Measurements from ENCODE around the gene APBA3. TPM values are rescaled to one million over a fixed set of nuclear protein-coding genes. Genes with fewer than 3 reads are reported as not detected.

APBA3 gene
- total RNA-seq, 2 experiments from 2014 or later: 45.8 to 50.0 TPM

DNA sequence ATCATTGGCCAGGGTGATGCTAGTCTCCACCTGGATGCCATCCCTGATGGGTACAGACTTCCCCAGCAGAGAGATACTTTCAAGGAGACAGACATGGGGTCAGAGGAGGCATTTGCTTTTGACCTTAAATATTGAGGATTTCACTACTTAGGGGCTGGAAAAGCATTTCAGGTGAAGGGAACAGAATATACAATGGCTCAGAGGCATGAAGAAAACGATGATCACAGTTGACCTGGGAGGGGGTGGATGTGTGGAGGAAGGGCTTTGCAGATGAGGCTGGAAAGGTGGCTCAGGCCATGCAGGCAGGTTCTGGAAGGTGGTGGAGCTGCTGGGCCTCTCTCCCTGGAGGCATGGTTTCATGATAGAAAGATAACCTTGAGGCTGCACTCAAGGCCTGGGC, 20.8 kb upstream of the APBA3 start:
- Histone ChIP-seq H3K36me3 (ENCODE audit: insufficient read depth, low read length) (peaks cover 4% of the 10 kb centered on the region), H3K4me1 (ENCODE audit: insufficient read depth, low read length) (peaks cover 18% of the 10 kb centered on the region), H3K4me3 (ENCODE audit: low read length) (no peak overlapping the region), H3K27me3 (ENCODE audit: control insufficient read depth in 1 of 2, insufficient read depth in 2 of 2, low read length in 2 of 2) (no peaks in the 10 kb centered on the region), H3K9me3 (ENCODE audit: control insufficient read depth in 1 of 2, insufficient read depth in 1 of 2, low read length in 2 of 2) (peaks cover 17 to 41% of the 10 kb centered on the region in 2 experiments), H3K27ac (ENCODE audit: low read depth in 1 of 2, low read length in 2 of 2) (no peak overlapping the region)
- ChIA-PET CTCF (no interaction called here), POLR2A (interaction anchor here (1.6 kb wide), 1 partner anchor 19 kb away, joined by 4 read pairs; the partner anchor contains the start of gene MRPL54)
- H3K4me3 Mint-ChIP-seq: peak overlapping the region; percentile 73
- no peak overlapping the region for H3K27ac Mint-ChIP-seq
- no peaks in the 10 kb centered on the region for H3K27me3 Mint-ChIP-seq
- peaks cover 4% of the 10 kb centered on the region for H3K9me3 Mint-ChIP-seq
- TF ChIP-seq, protein P1, sequence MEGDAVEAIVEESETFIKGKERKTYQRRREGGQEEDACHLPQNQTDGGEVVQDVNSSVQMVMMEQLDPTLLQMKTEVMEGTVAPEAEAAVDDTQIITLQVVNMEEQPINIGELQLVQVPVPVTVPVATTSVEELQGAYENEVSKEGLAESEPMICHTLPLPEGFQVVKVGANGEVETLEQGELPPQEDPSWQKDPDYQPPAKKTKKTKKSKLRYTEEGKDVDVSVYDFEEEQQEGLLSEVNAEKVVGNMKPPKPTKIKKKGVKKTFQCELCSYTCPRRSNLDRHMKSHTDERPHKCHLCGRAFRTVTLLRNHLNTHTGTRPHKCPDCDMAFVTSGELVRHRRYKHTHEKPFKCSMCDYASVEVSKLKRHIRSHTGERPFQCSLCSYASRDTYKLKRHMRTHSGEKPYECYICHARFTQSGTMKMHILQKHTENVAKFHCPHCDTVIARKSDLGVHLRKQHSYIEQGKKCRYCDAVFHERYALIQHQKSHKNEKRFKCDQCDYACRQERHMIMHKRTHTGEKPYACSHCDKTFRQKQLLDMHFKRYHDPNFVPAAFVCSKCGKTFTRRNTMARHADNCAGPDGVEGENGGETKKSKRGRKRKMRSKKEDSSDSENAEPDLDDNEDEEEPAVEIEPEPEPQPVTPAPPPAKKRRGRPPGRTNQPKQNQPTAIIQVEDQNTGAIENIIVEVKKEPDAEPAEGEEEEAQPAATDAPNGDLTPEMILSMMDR (IDR thresholded peaks at IDR 0.05): no peak
- peaks cover 8% of the 10 kb centered on the region for H3K4me1 Mint-ChIP-seq (ENCODE audit: low read depth)
- ATAC-seq (ENCODE audit: poor library complexity): no peak
- peaks cover 19% of the 10 kb centered on the region for H3K36me3 Mint-ChIP-seq (ENCODE audit: low read depth)
- no peak for DNase-seq
- intact Hi-C loops (cut with DNase I, micrococcal nuclease): loop anchor here in 1 of 2 experiments (5.0 kb wide), 1 partner anchor 40 kb away; no protein-coding TSS in a partner anchor

DNA sequence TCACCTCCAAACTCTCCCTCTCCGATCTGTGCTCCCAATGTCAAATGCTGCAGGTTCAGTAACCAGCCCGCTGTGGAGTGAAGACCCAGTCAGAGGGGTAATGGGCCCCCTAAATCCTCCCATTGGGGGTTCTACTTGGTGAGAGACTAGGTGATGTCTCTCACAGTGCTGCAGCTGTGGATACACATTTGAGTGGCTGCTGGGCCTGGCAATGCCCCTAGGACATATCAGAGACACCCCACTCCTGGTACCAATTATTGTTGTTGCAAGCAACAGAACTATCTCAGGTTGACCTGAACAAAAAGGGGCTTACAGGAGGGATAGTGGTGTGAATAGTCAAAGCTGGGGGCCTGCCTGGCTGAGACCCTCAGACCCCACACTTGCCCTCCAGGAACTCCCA, 20.1 kb upstream of the APBA3 start:
- Histone ChIP-seq H3K4me3 (ENCODE audit: low read length) (no peak overlapping the region), H3K4me1 (ENCODE audit: insufficient read depth, low read length) (peaks cover 16% of the 10 kb centered on the region), H3K27ac (ENCODE audit: low read depth in 1 of 2, low read length in 2 of 2) (no peak overlapping the region), H3K27me3 (ENCODE audit: control insufficient read depth in 1 of 2, insufficient read depth in 2 of 2, low read length in 2 of 2) (no peaks in the 10 kb centered on the region), H3K36me3 (ENCODE audit: insufficient read depth, low read length) (peaks cover 4% of the 10 kb centered on the region), H3K9me3 (ENCODE audit: control insufficient read depth in 1 of 2, insufficient read depth in 1 of 2, low read length in 2 of 2) (peaks cover 17 to 41% of the 10 kb centered on the region in 2 experiments)
- Mint-ChIP-seq H3K36me3 (ENCODE audit: low read depth) (peaks cover 19% of the 10 kb centered on the region), H3K27ac (no peak overlapping the region), H3K4me3 (no peak overlapping the region), H3K9me3 (peaks cover 4% of the 10 kb centered on the region), H3K4me1 (ENCODE audit: low read depth) (peaks cover 8% of the 10 kb centered on the region), H3K27me3 (no peaks in the 10 kb centered on the region)
- ChIA-PET POLR2A (interaction anchor here (2.4 kb wide), 1 partner anchor 19 kb away, joined by 11 read pairs; the partner anchor contains the start of gene MRPL54), CTCF (no interaction called here)
- TF ChIP-seq, protein P1 (IDR thresholded peaks at IDR 0.05): no peak
- intact Hi-C loops (cut with DNase I, micrococcal nuclease): loop anchor here in 1 of 2 experiments (5.0 kb wide), 1 partner anchor 41 kb away; no protein-coding TSS in a partner anchor
- ATAC-seq (ENCODE audit: poor library complexity): no peak
- DNase-seq: no peak

DNA sequence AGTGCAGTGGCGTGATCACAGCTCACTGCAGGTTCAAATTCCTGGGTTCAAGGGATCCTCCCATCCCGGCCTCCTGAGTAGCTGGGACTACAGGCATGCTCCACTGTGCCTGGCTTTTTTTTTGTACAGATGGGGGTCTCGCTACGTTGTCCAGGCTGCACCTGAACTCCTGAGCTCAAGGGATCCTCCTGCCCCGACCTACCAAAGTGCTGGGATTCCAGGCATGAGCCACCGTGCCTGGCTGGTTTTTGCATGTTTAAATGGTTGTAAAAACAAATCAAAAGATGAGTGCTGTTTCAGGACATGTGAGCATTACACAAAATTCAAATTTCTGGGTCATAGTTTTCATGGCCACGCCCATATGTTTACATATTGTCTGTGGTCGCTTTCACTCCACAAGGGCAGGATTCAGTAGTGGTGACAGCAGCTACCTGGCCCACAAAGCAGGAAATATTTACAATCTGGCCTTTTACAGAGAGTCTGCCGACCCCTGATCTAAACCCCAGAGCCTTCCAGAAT, 19.4 kb upstream of the APBA3 start:
- Histone ChIP-seq H3K4me1 (ENCODE audit: insufficient read depth, low read length) (peaks cover 13% of the 10 kb centered on the region), H3K27me3 (ENCODE audit: control insufficient read depth in 1 of 2, insufficient read depth in 2 of 2, low read length in 2 of 2) (no peaks in the 10 kb centered on the region), H3K4me3 (ENCODE audit: low read length) (no peak overlapping the region), H3K27ac (ENCODE audit: low read depth in 1 of 2, low read length in 2 of 2) (no peak overlapping the region), H3K9me3 (ENCODE audit: control insufficient read depth in 1 of 2, insufficient read depth in 1 of 2, low read length in 2 of 2) (peaks cover 17 to 41% of the 10 kb centered on the region in 2 experiments), H3K36me3 (ENCODE audit: insufficient read depth, low read length) (peaks cover 4% of the 10 kb centered on the region)
- Mint-ChIP-seq H3K9me3 (peaks cover 4% of the 10 kb centered on the region), H3K4me3 (no peak overlapping the region), H3K4me1 (ENCODE audit: low read depth) (peaks cover 8% of the 10 kb centered on the region), H3K27me3 (no peaks in the 10 kb centered on the region), H3K27ac (no peak overlapping the region), H3K36me3 (ENCODE audit: low read depth) (peaks cover 19% of the 10 kb centered on the region)
- no peak for DNase-seq
- ChIA-PET CTCF (no interaction called here), POLR2A (interaction anchor here (0.9 to 2.4 kb wide), 2 partner anchors 18 to 32 kb away, joined by 3 to 11 read pairs; partner anchors contain the start of gene MRPL54)
- TF ChIP-seq, protein P1 (IDR thresholded peaks at IDR 0.05): no peak
- intact Hi-C loops (cut with DNase I, micrococcal nuclease): loop anchor here in 1 of 2 experiments (5.0 kb wide), 1 partner anchor 41 kb away; no protein-coding TSS in a partner anchor
- no peak for ATAC-seq (ENCODE audit: poor library complexity)
